Brain microvascular endothelial cell (primary cell): ENCODE results near the gene DIAPH1.

Experiments used
- DNase-seq: peaks from one replicate; pipeline ENCODE4 v3.0.0-alpha.2; 2020
- H3K27ac ChIP-seq: fragments of 250-450 bp; sonication (Bioruptor Pico); 2 replicates; pipeline ENCODE4 v1.5.1; 2020; ENCODE audit warnings: mild to moderate bottlenecking, moderate library complexity
- H3K27me3 ChIP-seq: fragments of 250-450 bp; sonication (Bioruptor Pico); replicated peaks from 2 replicates; pipeline ENCODE4 v1.5.1; 2020; ENCODE audit warnings: mild to moderate bottlenecking
- H3K36me3 ChIP-seq: fragments of 250-450 bp; sonication (Bioruptor Pico); replicated peaks from 2 replicates; pipeline ENCODE4 v1.5.1; 2020; ENCODE audit warnings: mild to moderate bottlenecking
- H3K4me3 ChIP-seq: 2 replicates; pipeline ENCODE4 v1.5.1; 2011; ENCODE audit warnings: low read depth, mild to moderate bottlenecking, control low read depth, low read length, moderate library complexity
- in situ Hi-C: cut with HindIII; loops from 2 replicates; pipeline ENCODE4 v1.10.0; 2017; ENCODE audit warnings: low sequenced_read_pairs, low pct_ligation_motif_present
- TF ChIP-seq, protein P1 (sequence below): IDR thresholded peaks from 2 replicates; pipeline ENCODE4 v1.5.1; 2011; ENCODE audit warnings: low read depth, mild to moderate bottlenecking, moderate library complexity, low read length, control low read depth, inconsistent platforms; ENCODE audit errors: missing control alignments

The DIAPH1 gene

DNA sequence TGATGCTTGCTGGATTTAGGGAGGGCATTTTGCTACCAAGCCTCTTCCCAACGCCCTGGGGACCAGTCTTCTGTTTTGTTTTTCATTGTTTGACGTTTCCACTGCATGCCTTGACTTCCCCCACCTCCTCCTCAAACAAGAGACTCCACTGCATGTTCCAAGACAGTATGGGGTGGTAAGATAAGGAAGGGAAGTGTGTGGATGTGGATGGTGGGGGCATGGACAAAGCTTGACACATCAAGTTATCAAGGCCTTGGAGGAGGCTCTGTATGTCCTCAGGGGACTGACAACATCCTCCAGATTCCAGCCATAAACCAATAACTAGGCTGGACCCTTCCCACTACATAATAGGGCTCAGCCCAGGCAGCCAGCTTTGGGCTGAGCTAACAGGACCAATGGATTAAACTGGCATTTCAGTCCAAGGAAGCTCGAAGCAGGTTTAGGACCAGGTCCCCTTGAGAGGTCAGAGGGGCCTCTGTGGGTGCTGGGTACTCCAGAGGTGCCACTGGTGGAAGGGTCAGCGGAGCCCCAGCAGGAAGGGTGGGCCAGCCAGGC is 107.0 kb downstream of the DIAPH1 start:
- Histone ChIP-seq H3K4me3 (no peak overlapping the region), H3K27ac (no peak overlapping the region), H3K27me3 (no peaks in the 10 kb centered on the region), H3K36me3 (peaks cover 16% of the 10 kb centered on the region)
- DNase-seq, result no peak
- TF ChIP-seq, protein P1, sequence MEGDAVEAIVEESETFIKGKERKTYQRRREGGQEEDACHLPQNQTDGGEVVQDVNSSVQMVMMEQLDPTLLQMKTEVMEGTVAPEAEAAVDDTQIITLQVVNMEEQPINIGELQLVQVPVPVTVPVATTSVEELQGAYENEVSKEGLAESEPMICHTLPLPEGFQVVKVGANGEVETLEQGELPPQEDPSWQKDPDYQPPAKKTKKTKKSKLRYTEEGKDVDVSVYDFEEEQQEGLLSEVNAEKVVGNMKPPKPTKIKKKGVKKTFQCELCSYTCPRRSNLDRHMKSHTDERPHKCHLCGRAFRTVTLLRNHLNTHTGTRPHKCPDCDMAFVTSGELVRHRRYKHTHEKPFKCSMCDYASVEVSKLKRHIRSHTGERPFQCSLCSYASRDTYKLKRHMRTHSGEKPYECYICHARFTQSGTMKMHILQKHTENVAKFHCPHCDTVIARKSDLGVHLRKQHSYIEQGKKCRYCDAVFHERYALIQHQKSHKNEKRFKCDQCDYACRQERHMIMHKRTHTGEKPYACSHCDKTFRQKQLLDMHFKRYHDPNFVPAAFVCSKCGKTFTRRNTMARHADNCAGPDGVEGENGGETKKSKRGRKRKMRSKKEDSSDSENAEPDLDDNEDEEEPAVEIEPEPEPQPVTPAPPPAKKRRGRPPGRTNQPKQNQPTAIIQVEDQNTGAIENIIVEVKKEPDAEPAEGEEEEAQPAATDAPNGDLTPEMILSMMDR, result no peak
- in situ Hi-C loops, result loop anchor here (25.0 kb wide), 1 partner anchor 100 kb away; the partner anchor contains the start of genes PCDHGA10, PCDHGA11, PCDHGA9 and PCDHGB6

- Histone ChIP-seq H3K27me3 (no peaks in the 10 kb centered on the region), H3K27ac (no peak overlapping the region), H3K36me3 (peaks cover 14% of the 10 kb centered on the region), H3K4me3 (no peak overlapping the region)
- no peak for DNase-seq
- TF ChIP-seq, protein P1, result no peak
- in situ Hi-C loops, result loop anchor here (25.0 kb wide), 1 partner anchor 99 kb away; the partner anchor contains the start of genes PCDHGA10, PCDHGA11, PCDHGA9 and PCDHGB6
Observed at GRCh38 chr5:141510850-141511601, 107.8 kb downstream of the DIAPH1 start.

GRCh38 chr5:141510160-141510559 is 108.6 kb downstream of the DIAPH1 start:
- in situ Hi-C loops, result loop anchor here (25.0 kb wide), 1 partner anchor 98 kb away; the partner anchor contains the start of genes PCDHGA10, PCDHGA11, PCDHGA9 and PCDHGB6
- TF ChIP-seq, protein P1, result no peak
- Histone ChIP-seq H3K36me3 (peaks cover 14% of the 10 kb centered on the region), H3K27me3 (no peaks in the 10 kb centered on the region), H3K4me3 (no peak overlapping the region), H3K27ac (no peak overlapping the region)
- DNase-seq, result no peak

GRCh38 chr5:141508798-141509611 is 109.8 kb downstream of the DIAPH1 start:
- peak overlapping the region; percentile 30 for H3K4me3 ChIP-seq
- TF ChIP-seq, protein P1, result no peak
- peak overlapping the region; percentile 84 for H3K27ac ChIP-seq
- peaks cover 14% of the 10 kb centered on the region for H3K36me3 ChIP-seq
- in situ Hi-C loops, result loop anchor here (25.0 kb wide), 1 partner anchor 97 kb away; the partner anchor contains the start of genes PCDHGA10, PCDHGA11, PCDHGA9 and PCDHGB6
- H3K27me3 ChIP-seq, result no peaks in the 10 kb centered on the region
- peak; percentile 88 for DNase-seq

- Histone ChIP-seq H3K36me3 (peaks cover 14% of the 10 kb centered on the region), H3K27ac (peak overlapping the region; percentile 84), H3K27me3 (no peaks in the 10 kb centered on the region), H3K4me3 (peak overlapping the region; percentile 30)
- TF ChIP-seq, protein P1, result no peak
- in situ Hi-C loops, result loop anchor here (25.0 kb wide), 1 partner anchor 96 kb away; the partner anchor contains the start of genes PCDHGA10, PCDHGA11, PCDHGA9 and PCDHGB6
- peak; percentile 34 for DNase-seq
Observed at GRCh38 chr5:141508440-141508797, 110.4 kb downstream of the DIAPH1 start.
